ENCODE data around the gene PDE1A. TPM values are rescaled to one million over a fixed set of nuclear protein-coding genes. Genes with fewer than 3 reads are reported as not detected.

Gene PDE1A
- total RNA-seq, 1 donor: 42.0 TPM

DNA sequence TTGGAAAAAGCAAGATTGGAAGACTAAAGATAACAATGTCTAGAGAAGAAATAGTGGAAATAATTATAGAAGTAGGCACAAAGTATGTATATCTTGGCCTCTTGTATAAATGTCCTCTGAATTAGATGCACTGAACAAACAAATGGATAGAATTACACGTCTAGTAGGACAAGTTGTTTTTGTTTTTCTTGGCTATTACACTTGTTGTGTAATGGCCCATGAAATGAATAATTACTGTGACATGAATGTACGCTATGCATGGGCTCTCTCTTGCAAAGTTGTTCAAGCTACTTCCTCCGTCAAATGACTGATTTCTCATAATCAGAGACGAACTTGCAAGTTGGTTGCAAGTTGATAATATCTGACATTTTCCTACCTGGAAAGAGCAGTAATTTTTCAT, 126.2 kb downstream of the PDE1A start:
- Histone ChIP-seq H3K27me3 (ENCODE audit: insufficient read depth, low read length) (no peaks in the 10 kb centered on the region), H3K27ac (ENCODE audit: low read depth, low read length) (no peak overlapping the region), H3K4me3 (ENCODE audit: insufficient read depth, low read length) (no peak overlapping the region), H3K4me2 (ENCODE audit: insufficient read depth, low read length) (no peak overlapping the region), H3K4me1 (ENCODE audit: insufficient read depth, low read length) (peaks cover 21% of the 10 kb centered on the region), H2AFZ (ENCODE audit: low read length) (no peak overlapping the region), H3K79me2 (ENCODE audit: insufficient read depth, low read length) (no peaks in the 10 kb centered on the region), H3K36me3 (ENCODE audit: insufficient read depth, low read length) (no peaks in the 10 kb centered on the region), H4K20me1 (ENCODE audit: insufficient read depth, low read length) (no peaks in the 10 kb centered on the region), H3K9me3 (ENCODE audit: low read depth, low read length) (no peaks in the 10 kb centered on the region)
- TF ChIP-seq, protein P1, sequence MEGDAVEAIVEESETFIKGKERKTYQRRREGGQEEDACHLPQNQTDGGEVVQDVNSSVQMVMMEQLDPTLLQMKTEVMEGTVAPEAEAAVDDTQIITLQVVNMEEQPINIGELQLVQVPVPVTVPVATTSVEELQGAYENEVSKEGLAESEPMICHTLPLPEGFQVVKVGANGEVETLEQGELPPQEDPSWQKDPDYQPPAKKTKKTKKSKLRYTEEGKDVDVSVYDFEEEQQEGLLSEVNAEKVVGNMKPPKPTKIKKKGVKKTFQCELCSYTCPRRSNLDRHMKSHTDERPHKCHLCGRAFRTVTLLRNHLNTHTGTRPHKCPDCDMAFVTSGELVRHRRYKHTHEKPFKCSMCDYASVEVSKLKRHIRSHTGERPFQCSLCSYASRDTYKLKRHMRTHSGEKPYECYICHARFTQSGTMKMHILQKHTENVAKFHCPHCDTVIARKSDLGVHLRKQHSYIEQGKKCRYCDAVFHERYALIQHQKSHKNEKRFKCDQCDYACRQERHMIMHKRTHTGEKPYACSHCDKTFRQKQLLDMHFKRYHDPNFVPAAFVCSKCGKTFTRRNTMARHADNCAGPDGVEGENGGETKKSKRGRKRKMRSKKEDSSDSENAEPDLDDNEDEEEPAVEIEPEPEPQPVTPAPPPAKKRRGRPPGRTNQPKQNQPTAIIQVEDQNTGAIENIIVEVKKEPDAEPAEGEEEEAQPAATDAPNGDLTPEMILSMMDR (IDR thresholded peaks at IDR 0.05; ENCODE audit: extremely low read depth, low read depth, low read length): no peak
- DNase-seq (ENCODE audit: insufficient read length, low spot score, missing footprints): no peak

DNA sequence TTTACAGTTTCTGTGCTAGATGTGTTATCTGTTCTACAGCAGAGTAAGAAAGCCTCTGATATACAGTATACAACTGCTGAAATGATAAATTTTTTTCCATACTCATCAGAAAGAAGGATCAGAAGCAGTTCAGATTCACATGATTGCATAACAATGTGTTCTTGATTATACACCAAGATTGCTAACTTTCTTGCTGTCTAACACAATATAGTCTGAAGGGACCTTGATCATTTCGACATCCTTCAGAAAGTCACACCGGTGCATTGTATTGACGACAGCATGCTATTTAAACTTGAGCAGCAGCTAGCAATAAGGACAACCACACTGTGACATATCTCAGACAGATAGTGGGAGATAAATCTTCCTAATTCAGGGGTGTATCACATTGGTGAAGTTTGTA, 127.2 kb downstream of the PDE1A start:
- Histone ChIP-seq H2AFZ (ENCODE audit: low read length) (no peak overlapping the region), H3K79me2 (ENCODE audit: insufficient read depth, low read length) (no peaks in the 10 kb centered on the region), H3K27ac (ENCODE audit: low read depth, low read length) (no peak overlapping the region), H3K4me2 (ENCODE audit: insufficient read depth, low read length) (no peak overlapping the region), H3K36me3 (ENCODE audit: insufficient read depth, low read length) (no peaks in the 10 kb centered on the region), H4K20me1 (ENCODE audit: insufficient read depth, low read length) (no peaks in the 10 kb centered on the region), H3K4me3 (ENCODE audit: insufficient read depth, low read length) (no peak overlapping the region), H3K27me3 (ENCODE audit: insufficient read depth, low read length) (no peaks in the 10 kb centered on the region), H3K9me3 (ENCODE audit: low read depth, low read length) (no peaks in the 10 kb centered on the region), H3K4me1 (ENCODE audit: insufficient read depth, low read length) (peaks cover 21% of the 10 kb centered on the region)
- DNase-seq (ENCODE audit: insufficient read length, low spot score, missing footprints): no peak
- TF ChIP-seq, protein P1 (IDR thresholded peaks at IDR 0.05; ENCODE audit: extremely low read depth, low read depth, low read length): no peak

DNA sequence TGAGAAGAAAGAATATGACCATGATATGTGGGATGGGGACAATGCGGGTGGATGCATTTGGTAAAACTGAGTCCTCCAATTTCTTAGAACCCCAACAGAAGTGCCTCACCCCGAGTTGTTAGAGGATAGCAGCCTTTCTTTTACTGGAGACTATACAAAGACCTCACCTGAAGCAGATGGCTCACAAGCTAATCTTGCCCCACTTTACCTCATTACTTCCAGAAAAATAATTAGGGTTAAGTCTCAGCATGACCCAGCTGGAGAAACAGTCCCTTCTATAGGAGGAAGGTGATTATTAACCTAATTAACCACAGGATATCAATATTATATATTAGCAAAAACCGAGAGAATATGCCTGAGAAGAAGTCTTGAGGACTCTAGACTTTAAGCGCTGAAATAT, 128.4 kb downstream of the PDE1A start:
- DNase-seq (ENCODE audit: insufficient read length, low spot score, missing footprints): no peak
- TF ChIP-seq, protein P1 (IDR thresholded peaks at IDR 0.05; ENCODE audit: extremely low read depth, low read depth, low read length): no peak
- no peaks in the 10 kb centered on the region for H3K27me3 ChIP-seq (ENCODE audit: insufficient read depth, low read length)
- H4K20me1 ChIP-seq (ENCODE audit: insufficient read depth, low read length): no peaks in the 10 kb centered on the region
- H3K79me2 ChIP-seq (ENCODE audit: insufficient read depth, low read length): no peaks in the 10 kb centered on the region
- no peak overlapping the region for H3K4me2 ChIP-seq (ENCODE audit: insufficient read depth, low read length)
- no peak overlapping the region for H3K4me3 ChIP-seq (ENCODE audit: insufficient read depth, low read length)
- H3K4me1 ChIP-seq (ENCODE audit: insufficient read depth, low read length): peaks cover 21% of the 10 kb centered on the region
- H2AFZ ChIP-seq (ENCODE audit: low read length): no peak overlapping the region
- no peaks in the 10 kb centered on the region for H3K36me3 ChIP-seq (ENCODE audit: insufficient read depth, low read length)
- no peaks in the 10 kb centered on the region for H3K9me3 ChIP-seq (ENCODE audit: low read depth, low read length)
- H3K27ac ChIP-seq (ENCODE audit: low read depth, low read length): no peak overlapping the region

DNA sequence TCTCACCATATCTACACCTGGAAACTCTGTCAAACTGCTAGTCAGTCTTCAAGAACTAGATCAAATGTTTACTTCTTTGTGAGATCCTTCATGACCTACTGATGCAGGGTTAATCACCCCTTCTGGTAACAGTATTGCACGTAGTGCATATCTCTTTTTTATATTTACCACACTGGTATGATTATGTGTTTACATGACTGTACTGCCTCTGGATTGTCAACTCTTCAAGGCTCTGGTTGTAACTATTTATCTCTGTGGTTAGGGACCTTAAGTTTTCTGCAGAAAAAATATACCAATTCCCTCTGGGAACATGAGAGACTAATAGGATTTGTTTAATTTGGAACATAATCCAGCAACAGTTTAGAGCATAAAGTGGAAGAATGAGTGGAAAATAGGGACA, 135.5 kb downstream of the PDE1A start:
- Histone ChIP-seq H3K4me2 (ENCODE audit: insufficient read depth, low read length) (no peak overlapping the region), H3K27ac (ENCODE audit: low read depth, low read length) (no peak overlapping the region), H3K36me3 (ENCODE audit: insufficient read depth, low read length) (no peaks in the 10 kb centered on the region), H2AFZ (ENCODE audit: low read length) (no peak overlapping the region), H3K79me2 (ENCODE audit: insufficient read depth, low read length) (no peaks in the 10 kb centered on the region), H3K4me3 (ENCODE audit: insufficient read depth, low read length) (no peak overlapping the region), H3K27me3 (ENCODE audit: insufficient read depth, low read length) (no peaks in the 10 kb centered on the region), H3K9me3 (ENCODE audit: low read depth, low read length) (no peaks in the 10 kb centered on the region), H3K4me1 (ENCODE audit: insufficient read depth, low read length) (no peaks in the 10 kb centered on the region), H4K20me1 (ENCODE audit: insufficient read depth, low read length) (no peaks in the 10 kb centered on the region)
- DNase-seq (ENCODE audit: insufficient read length, low spot score, missing footprints): no peak
- TF ChIP-seq, protein P1 (IDR thresholded peaks at IDR 0.05; ENCODE audit: extremely low read depth, low read depth, low read length): no peak

All from osteoblast (primary cell).